ENCODE data around the gene RHBDL2. TPM values are rescaled to one million over a fixed set of nuclear protein-coding genes. Genes with fewer than 3 reads are reported as not detected.

The RHBDL2 gene
- total and polyA plus RNA-seq, 9 of the 15 experiments (the other 6 are each of a cell fraction or from before 2014, with no cell fraction given): not detected

DNA sequence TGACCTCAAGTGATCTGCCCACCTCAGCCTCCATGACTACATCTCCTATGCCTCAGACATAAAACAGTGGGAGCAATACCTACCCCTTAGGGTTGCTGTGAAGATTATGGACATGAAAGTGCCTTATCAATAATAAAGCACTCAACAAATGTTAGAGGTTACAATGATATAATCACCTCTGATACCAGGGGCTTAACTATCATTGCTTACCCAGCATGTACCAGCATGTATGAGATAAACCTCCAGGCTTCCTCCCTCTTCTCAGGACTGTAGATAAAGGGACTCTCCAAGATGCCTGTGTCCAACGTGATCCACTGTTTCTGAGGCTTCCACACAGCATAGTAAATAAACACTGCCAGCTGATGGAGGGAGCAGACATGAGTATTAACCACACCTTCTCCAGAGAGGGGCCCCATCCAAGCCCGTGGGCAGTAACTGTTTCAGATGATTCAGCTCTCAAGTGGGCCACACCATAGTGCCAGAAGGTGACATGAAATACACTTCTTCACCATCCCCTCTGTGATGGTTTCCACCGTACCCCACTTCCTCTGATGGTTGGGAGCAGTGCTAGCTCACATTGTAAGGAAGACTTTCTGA lies 26.2 kb downstream of the RHBDL2 start (continued):
- TF ChIP-seq IRF1 (CRISPR knock-in tag; IDR thresholded peaks at IDR 0.05; ENCODE audit: borderline replicate concordance): 0 out of 2 replicates have a peak, but pooled peaks have one; percentile 22
- no peak for TF ChIP-seq NFE2L1 (tag; IDR thresholded peaks at IDR 0.05; ENCODE audit: borderline replicate concordance, low read depth)
- no peak for TF ChIP-seq NCOA6 (IDR thresholded peaks at IDR 0.05)
- TF ChIP-seq, protein P1, sequence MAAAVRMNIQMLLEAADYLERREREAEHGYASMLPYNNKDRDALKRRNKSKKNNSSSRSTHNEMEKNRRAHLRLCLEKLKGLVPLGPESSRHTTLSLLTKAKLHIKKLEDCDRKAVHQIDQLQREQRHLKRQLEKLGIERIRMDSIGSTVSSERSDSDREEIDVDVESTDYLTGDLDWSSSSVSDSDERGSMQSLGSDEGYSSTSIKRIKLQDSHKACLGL (CRISPR knock-in tag; IDR thresholded peaks at IDR 0.05; ENCODE audit: borderline replicate concordance, poor library complexity, severe bottlenecking): no peak
- no peak; the same call in 1 of the 2 replicates for TF ChIP-seq C11orf30 (IDR thresholded peaks at IDR 0.05; ENCODE audit: low read depth)
- no peak for TF ChIP-seq ZNF134 (CRISPR knock-in tag; conservative IDR thresholded peaks at IDR 0.05)
- no peak for TF ChIP-seq HLTF (IDR thresholded peaks at IDR 0.05)
- TF ChIP-seq FOXJ2 (tag; IDR thresholded peaks at IDR 0.05): peak; percentile 96
- no peak for TF ChIP-seq ZSCAN29 (IDR thresholded peaks at IDR 0.05)
- TF ChIP-seq PHB2 (IDR thresholded peaks at IDR 0.05; ENCODE audit: low read depth): peak; percentile 89; the same call in 1 of the 2 replicates
- TF ChIP-seq RERE (CRISPR knock-in tag; IDR thresholded peaks at IDR 0.05; ENCODE audit: borderline replicate concordance): no peak
- TF ChIP-seq NUFIP1 (IDR thresholded peaks at IDR 0.05; ENCODE audit: partially characterized antibody): no peak
- TF ChIP-seq POU5F1 (IDR thresholded peaks at IDR 0.05; ENCODE audit: borderline replicate concordance, low read depth, low read length, partially characterized antibody): no peak
- peak in 1 of 2 experiments; percentile 83; a peak in 1 of 4 replicates for TF ChIP-seq SIN3A (IDR thresholded peaks at IDR 0.05; ENCODE audit: borderline replicate concordance in 2 of 2, control insufficient read depth in 1 of 2, low read depth in 2 of 2, low read length in 2 of 2)
- TF ChIP-seq CBX1 (IDR thresholded peaks at IDR 0.05; ENCODE audit: low read depth): no peak
- no peak for TF ChIP-seq THRAP3 (IDR thresholded peaks at IDR 0.05; ENCODE audit: borderline replicate concordance)
- no peak for TF ChIP-seq RBM15 (IDR thresholded peaks at IDR 0.05; ENCODE audit: insufficient read depth, low read length)
- TF ChIP-seq ZNF239 (CRISPR knock-in tag; IDR thresholded peaks at IDR 0.05): no peak
- TF ChIP-seq, protein P2, sequence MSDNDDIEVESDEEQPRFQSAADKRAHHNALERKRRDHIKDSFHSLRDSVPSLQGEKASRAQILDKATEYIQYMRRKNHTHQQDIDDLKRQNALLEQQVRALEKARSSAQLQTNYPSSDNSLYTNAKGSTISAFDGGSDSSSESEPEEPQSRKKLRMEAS (CRISPR knock-in tag; IDR thresholded peaks at IDR 0.05): no peak
- no peak for TF ChIP-seq BCL6 (CRISPR knock-in tag; IDR thresholded peaks at IDR 0.05)
- TF ChIP-seq MXI1 (IDR thresholded peaks at IDR 0.05; ENCODE audit: low read depth, low read length): peak; percentile 51; the same call in 1 of the 2 replicates
- TF ChIP-seq CEBPG (CRISPR knock-in tag; IDR thresholded peaks at IDR 0.05): no peak
- TF ChIP-seq CEBPG (tag; conservative IDR thresholded peaks at IDR 0.05 in 1 of 2, IDR thresholded peaks at IDR 0.05 in 1 of 2): no peak

Data from K562 (cell line).